Neural progenitor cell (in vitro differentiated cells): ENCODE measurements around the gene PNPLA7.

Experiments used
- EZH2 ChIP-seq: fragments of 200-600 bp; sonication (generic); IDR thresholded peaks from 2 replicates; pipeline ENCODE4 v1.6.1; 2017; ENCODE audit warnings: antibody characterized with exemption, mild to moderate bottlenecking, moderate library complexity
- EZH2phosphoT487 ChIP-seq: fragments of 200-600 bp; sonication (generic); IDR thresholded peaks from 2 replicates; pipeline ENCODE4 v1.6.1; 2017; ENCODE audit warnings: antibody characterized with exemption
- TF ChIP-seq, protein P1 (sequence below): fragments of 200-600 bp; sonication (generic); IDR thresholded peaks from 2 replicates; pipeline ENCODE4 v1.5.1; 2017; ENCODE audit warnings: antibody characterized with exemption, mild to moderate bottlenecking

DNA sequence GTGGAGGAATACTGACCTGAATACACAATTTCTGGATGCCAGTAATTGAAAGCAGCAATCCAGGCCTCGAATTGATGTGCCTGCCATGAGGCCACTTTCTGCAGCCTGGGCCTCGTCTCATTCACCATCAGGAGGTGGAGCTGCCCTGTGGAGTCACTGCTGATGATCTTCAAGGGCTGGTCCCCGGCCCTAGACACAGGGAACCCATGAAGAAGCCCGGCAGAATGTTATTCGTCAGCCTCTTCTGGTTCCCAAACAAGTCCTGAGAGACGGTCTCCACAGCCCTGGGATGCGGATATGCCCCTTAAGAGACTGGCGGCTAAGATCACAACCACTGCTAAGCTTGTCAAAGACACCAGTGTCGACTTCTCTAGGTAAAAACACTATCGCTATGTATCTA is 24.0 kb upstream of the PNPLA7 start:
- TF ChIP-seq EZH2 (no peak), EZH2phosphoT487 (no peak)
- TF ChIP-seq, protein P1, sequence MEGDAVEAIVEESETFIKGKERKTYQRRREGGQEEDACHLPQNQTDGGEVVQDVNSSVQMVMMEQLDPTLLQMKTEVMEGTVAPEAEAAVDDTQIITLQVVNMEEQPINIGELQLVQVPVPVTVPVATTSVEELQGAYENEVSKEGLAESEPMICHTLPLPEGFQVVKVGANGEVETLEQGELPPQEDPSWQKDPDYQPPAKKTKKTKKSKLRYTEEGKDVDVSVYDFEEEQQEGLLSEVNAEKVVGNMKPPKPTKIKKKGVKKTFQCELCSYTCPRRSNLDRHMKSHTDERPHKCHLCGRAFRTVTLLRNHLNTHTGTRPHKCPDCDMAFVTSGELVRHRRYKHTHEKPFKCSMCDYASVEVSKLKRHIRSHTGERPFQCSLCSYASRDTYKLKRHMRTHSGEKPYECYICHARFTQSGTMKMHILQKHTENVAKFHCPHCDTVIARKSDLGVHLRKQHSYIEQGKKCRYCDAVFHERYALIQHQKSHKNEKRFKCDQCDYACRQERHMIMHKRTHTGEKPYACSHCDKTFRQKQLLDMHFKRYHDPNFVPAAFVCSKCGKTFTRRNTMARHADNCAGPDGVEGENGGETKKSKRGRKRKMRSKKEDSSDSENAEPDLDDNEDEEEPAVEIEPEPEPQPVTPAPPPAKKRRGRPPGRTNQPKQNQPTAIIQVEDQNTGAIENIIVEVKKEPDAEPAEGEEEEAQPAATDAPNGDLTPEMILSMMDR = no peak
